Islet precursor cell (in vitro differentiated cells): ENCODE measurements around the gene ATF4.

Experiments used
- DNase-seq: peaks from one replicate; pipeline ENCODE4 v3.0.0-alpha.2; 2018

Gene ATF4

DNA sequence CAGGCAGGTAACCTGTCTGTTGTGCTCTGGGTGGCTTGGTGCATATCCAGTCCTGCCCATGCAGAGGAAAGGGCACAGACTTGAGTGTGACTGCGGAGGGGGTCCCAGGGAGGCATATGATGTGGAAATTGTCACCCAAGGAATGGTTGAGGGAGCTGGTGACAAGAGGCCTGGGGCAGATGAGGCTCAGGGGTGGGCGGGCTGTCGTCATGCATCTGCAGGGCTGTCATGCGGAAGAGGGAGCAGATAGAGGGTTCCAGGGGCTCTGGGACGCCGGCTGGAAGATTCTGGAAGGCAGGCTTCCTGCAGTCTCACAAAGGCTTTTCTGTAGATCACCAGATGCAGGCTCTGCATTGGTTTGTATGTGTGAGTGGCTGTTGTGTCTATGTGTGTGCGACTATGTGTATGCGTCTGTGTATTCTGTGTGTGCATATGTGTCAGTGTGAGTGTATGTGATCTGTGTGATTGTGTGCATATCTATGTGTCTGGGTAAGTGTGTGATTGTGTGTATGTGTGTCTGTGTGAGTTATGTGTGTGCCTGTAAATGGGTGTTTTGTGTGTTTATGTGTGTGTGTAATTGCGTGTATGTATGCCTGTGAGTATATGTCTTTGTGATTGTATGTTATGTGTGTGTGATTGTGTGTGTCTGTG lies 42.6 kb downstream of the ATF4 start:
- no peak for DNase-seq

DNA sequence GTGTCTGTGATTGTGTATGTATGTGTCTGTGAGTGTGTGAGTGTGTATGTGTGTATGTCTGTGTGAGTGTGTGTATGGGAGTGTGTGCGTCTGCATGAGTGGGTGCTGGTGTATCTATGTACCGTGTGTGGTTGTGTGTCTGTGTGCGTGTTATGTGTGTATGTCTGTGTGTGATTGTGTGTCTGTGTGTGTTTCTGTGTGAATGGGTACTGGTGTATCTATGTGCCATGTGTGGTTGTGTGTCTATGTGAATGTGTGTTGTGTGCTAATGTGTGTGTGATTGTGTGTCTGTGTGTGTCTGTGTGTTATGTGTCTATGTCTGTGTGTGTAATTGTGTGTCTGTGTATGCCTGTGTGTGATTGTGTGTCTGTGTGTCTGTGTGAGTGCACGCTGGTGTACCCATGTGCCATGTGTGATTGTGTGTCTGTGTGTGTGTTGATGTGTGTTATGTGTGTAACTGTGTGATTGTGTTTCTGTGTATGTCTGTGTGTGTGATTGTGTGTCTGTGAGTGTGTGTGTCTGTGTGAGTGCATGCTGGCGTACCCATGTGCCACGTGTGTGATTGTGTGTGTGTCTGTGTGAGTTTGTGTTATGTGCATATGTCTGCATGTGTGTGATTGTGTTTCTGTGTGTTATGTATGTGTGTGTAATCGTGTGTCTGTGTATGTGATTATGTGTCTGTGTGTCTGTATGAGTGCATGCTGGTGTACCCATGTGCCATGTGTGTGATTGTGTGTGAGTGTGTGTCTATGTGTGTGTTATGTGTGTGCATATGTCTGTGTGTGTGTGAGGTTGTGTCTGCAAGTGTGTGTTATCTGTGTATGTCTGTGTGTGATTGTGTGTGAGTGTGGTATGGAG lies 43.4 kb downstream of the ATF4 start:
- no peak for DNase-seq

DNA sequence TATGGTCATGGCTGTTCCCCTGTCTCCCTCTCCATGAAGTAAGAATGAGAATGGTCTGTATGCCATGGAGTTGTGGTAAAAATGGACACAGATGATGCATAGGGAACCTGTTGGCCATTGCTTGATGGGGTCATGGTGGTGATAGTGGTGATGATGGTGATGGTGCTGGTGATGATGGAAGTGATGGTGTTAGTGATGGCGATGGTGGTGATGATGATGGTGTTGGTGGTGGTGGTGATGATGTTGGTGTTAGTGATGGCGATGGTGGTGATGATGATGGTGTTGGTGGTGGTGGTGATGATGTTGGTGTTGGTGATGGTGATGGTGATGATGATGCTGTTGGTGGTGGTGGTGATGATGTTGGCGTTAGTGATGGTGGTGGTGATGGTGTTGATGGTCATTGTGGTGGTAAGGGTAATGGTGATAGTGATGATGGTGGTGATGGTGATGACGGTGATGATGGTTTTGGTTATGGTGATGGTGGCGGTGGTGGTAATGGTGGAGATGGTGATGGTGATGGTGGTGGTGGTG lies 45.1 kb downstream of the ATF4 start:
- no peak for DNase-seq

DNA sequence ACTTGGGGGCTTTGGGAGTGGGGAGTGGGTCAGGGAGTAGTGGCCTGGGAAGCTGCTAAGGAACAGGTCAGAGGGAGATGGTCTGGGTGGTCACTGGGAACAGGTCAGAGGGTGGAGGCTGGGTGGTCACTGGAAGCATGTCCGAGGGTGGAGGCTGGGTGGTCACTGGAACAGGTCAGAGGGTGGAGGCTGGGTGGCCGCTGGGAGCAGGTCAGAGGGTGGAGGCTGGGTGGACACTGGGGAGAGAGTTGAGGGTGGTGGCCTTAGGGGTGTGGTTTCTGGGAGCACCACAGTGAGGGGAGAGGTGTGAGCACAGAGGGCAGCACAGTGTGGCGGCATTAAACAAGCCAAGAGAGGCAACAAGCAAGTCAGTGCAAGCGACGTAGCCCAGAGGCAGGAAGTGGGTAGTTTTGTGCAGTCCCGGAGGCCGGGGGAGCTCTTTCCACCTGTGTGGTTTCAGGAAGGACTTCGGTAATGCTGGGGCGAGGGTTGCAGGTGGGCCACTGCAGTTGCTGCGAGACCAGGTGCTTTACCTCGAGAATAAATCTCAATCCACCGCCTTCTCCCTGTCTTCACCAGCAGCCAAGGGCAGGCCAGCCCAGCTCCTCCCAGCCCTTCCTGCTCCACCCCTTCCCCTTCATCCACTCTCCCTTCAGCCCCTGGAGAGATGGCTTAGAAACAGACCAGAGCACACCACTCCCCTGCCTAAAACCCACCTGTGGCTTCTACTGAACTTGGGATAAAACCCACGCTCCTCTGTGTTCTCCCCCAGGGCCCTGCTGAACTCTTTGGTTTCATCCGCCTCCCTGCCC lies 47.0 kb downstream of the ATF4 start:
- no peak for DNase-seq

DNA sequence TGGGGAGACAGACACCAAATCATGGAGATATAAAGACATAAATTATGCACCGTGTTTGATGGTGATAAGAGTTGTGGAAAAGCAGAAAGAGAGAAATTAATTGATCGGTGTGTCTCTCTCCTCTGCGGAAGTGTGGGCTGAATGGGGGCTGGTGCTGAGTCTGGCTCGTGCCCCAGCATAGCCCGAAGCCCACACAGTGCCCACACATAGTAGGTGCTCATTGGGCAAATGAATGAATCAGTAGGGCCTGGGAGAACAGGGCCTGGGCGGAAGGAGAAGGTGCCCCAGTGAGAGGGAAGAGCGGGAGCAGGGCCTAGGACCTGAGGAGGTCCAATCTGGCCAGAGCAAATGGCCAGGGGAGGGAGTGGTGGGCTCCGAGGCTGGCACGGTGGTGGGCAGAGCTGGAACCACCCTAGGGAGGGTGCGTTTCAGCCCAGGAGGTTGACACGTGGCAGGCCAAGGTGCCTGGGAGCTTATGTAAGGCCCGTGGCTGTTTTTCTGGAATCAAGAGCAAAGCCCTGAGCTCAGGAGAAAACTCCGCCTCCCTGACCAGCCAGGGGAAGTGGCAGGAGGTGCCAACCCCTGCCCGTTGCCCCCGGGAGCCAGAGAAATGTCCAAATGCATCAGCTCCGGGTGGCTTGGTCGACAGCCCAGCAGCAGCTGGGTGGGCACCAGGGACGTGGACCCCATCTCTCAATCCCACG lies 48.1 kb downstream of the ATF4 start:
- no peak for DNase-seq

DNA sequence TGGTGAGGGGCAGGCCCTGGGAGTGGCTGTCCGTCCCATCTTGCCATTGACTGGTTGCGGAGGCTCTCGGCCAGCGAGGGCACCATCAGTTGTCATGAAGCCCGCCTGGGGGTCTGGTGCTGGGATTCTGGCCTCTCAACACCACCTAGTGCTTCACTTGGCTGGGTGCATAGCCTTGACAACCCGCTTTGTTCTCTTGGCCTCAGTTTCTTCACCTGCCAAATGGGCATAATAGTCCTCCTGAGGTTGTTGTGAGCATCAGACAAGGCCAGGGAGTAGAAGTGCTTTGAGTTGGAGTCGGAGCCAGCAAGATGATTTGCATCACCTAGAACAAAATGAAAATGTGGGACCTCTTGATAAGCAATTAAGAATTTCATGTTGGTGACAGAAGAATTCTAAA lies 48.7 kb downstream of the ATF4 start:
- DNase-seq: no peak

DNA sequence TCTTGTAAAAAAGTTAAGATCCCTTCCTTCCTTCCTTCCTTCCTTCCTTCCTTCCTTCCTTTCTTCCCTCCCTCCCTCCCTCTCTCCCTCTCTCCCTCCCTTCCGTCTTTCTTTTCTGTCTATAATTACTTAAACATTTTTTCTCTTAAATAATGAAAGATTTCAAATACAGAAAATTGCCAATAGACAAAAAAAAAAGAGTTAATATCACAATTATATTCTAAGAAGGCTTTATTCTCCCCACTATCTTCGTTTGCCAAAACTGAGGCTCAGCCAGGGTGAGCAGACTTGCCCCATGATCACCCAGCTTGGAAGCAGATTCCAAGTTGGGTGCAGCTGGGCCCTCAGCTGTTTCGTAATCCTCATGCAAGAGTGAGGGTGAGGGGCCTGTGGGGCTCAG lies 49.9 kb downstream of the ATF4 start:
- no peak for DNase-seq

DNA sequence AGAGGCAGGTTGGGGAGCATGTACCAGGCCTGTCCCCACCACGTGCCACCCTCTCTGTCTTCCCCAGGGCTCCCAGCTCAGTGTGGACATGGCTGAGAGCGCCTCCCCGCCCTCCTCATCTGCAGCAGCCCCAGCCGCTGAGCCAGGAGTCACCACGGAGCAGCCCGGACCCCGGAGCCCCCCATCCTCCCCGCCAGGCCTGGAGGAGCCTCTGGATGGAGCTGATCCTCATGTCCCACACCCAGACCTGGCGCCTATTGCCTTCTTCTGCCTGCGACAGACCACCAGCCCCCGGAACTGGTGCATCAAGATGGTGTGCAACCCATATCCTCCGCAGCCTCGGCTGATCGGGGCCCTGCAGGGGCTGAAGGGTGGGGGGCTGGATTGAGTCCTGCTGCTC lies 50.3 kb downstream of the ATF4 start, which contains the start of gene CACNA1I:
Gene CACNA1I (plus strand): TSS at position 89 of the 400 bp plus-strand sequence. CDS start 0 bp downstream, at position 89.
- DNase-seq: no peak

DNA sequence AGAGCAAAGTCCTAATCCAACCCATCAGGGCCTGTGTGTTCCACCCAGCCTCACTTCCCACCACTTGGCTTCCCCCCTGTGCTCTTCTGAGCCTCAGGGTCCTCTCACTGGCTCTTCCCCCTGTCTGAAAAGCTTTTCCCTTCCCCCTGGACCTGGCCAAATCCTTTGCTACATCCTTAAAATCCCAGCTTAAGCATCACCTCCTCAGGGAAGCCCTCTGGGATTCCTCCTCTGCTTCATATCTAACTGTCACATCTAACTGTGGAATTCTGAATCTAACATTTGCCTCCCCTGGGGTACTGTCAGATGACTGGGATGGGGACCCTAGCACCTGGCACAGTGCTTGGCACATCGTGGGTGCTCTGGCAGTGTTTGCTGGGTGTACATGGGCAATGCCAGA lies 51.2 kb downstream of the ATF4 start:
- no peak for DNase-seq
